ENCODE data around the gene PLAU. TPM values are rescaled to one million over a fixed set of nuclear protein-coding genes. Genes with fewer than 3 reads are reported as not detected.

PLAU gene
- total and polyA plus RNA-seq, 10 of the 15 experiments (the other 5 are each of a cell fraction or from before 2014, with no cell fraction given): 2.5 to 20.9 (median 11.5) TPM

GRCh38 chr10:73931767-73932619, 21.1 kb downstream of the PLAU start (continued):
- peak; percentile 66; the same call in 1 of the 2 replicates for TF ChIP-seq TCF3 (IDR thresholded peaks at IDR 0.05; ENCODE audit: borderline replicate concordance, insufficient read depth, low read depth, low read length)
- TF ChIP-seq BCL3 (IDR thresholded peaks at IDR 0.05; ENCODE audit: borderline replicate concordance, insufficient read depth, low read depth, low read length, poor library complexity, severe bottlenecking): no peak
- no peak for TF ChIP-seq POU2F2 (IDR thresholded peaks at IDR 0.05; ENCODE audit: borderline replicate concordance, low read depth, low read length)
- TF ChIP-seq ZBTB11 (CRISPR knock-in tag; IDR thresholded peaks at IDR 0.05): no peak
- TF ChIP-seq RAD21 (IDR thresholded peaks at IDR 0.05; ENCODE audit: insufficient read depth, low read depth, low read length): 0 out of 2 replicates have a peak, but pooled peaks have one; percentile 11
- TF ChIP-seq JUNB (IDR thresholded peaks at IDR 0.05): peak; percentile 92
- no peak for TF ChIP-seq BCLAF1 (IDR thresholded peaks at IDR 0.05)
- no peak for TF ChIP-seq FOXK2 (IDR thresholded peaks at IDR 0.05)
- no peak for TF ChIP-seq REST (IDR thresholded peaks at IDR 0.05; ENCODE audit: low read depth, low read length)
- no peak for TF ChIP-seq PAX5 (IDR thresholded peaks at IDR 0.05; ENCODE audit: borderline replicate concordance, low read depth, low read length)
- TF ChIP-seq FOXM1 (IDR thresholded peaks at IDR 0.05; ENCODE audit: low read depth, low read length): peak; percentile 75; the same call in 1 of the 2 replicates
- 0 out of 2 replicates have a peak, but pooled peaks have one; percentile 54 for TF ChIP-seq PML (IDR thresholded peaks at IDR 0.05; ENCODE audit: low read length)
- no peak for TF ChIP-seq MEF2A (IDR thresholded peaks at IDR 0.05; ENCODE audit: insufficient read depth, low read depth, low read length)
- TF ChIP-seq TCF12 (IDR thresholded peaks at IDR 0.05; ENCODE audit: low read depth, low read length): peak; percentile 75
- TF ChIP-seq RUNX3 (IDR thresholded peaks at IDR 0.05; ENCODE audit: low read length): peak; percentile 71
- TF ChIP-seq ZNF622 (IDR thresholded peaks at IDR 0.05): no peak
- peak; percentile 53; the same call in 1 of the 2 replicates for TF ChIP-seq TCF7 (IDR thresholded peaks at IDR 0.05; ENCODE audit: borderline replicate concordance)
- TF ChIP-seq NR2C2 (IDR thresholded peaks at IDR 0.05; ENCODE audit: borderline replicate concordance, control insufficient read depth, insufficient read length, low read depth): no peak

All from GM12878 (cell line).